Fibroblast of skin of left quadriceps (primary cell): Measurements from ENCODE around the gene GPR35.
"Not testable (repeated sequence)": the region's sequence is repeated elsewhere in the genome, so short reads cannot be mapped to it uniquely, and the experiment has no call there.

Experiments
- DNase-seq, 2 experiments: peaks; one replicate each; pipeline ENCODE4 v3.0.0-alpha.2; 2013; ENCODE audit warnings: low read depth in 2 of 2

GPR35 gene

GRCh38 chr2:240603081-240603835 lies 22.0 kb upstream of the GPR35 start:
- DNase-seq = no peak

- DNase-seq = no peak
Observed at GRCh38 chr2:240603846-240604245, 21.4 kb upstream of the GPR35 start.

GRCh38 chr2:240604291-240604938 lies 20.9 kb upstream of the GPR35 start:
- DNase-seq = no peak

- DNase-seq = no peak
Observed at GRCh38 chr2:240604939-240605716, 20.2 kb upstream of the GPR35 start.

GRCh38 chr2:240605867-240606743 lies 19.2 kb upstream of the GPR35 start:
- DNase-seq = no peak

GRCh38 chr2:240611601-240612210 lies 13.6 kb upstream of the GPR35 start:
- no peak for DNase-seq

- DNase-seq = no peak
Observed at GRCh38 chr2:240613781-240614180, 11.5 kb upstream of the GPR35 start.

GRCh38 chr2:240614391-240614790 lies 10.9 kb upstream of the GPR35 start:
- DNase-seq = no peak

GRCh38 chr2:240615396-240615795 lies 9.9 kb upstream of the GPR35 start:
- no peak for DNase-seq

GRCh38 chr2:240615820-240616547 lies 9.3 kb upstream of the GPR35 start:
- no peak for DNase-seq

GRCh38 chr2:240616860-240617666 lies 8.2 kb upstream of the GPR35 start:
- DNase-seq = not testable (repeated sequence)

- DNase-seq = no peak
Observed at GRCh38 chr2:240618776-240619175, 6.5 kb upstream of the GPR35 start.

GRCh38 chr2:240619506-240620148 lies 5.7 kb upstream of the GPR35 start:
- no peak for DNase-seq

GRCh38 chr2:240620149-240620731 lies 5.0 kb upstream of the GPR35 start:
- no peak for DNase-seq

- no peak for DNase-seq
Observed at GRCh38 chr2:240620859-240621258, 4.4 kb upstream of the GPR35 start.

- DNase-seq = no peak
Observed at GRCh38 chr2:240622060-240622411, 3.2 kb upstream of the GPR35 start.

GRCh38 chr2:240622531-240623235 lies 2.6 kb upstream of the GPR35 start:
- DNase-seq = no peak

- DNase-seq = no peak
Observed at GRCh38 chr2:240623531-240624010, 1.7 kb upstream of the GPR35 start.
